VCaP (cell line): ENCODE measurements around the gene EFHC1.
"Not testable (repeated sequence)": the region's sequence is repeated elsewhere in the genome, so short reads cannot be mapped to it uniquely, and the experiment has no call there.

Source experiments
- H3K27ac ChIP-seq: fragments of 450-650 bp; 2 replicates; pipeline ENCODE4 v1.5.1; 2017
- TF ChIP-seq, protein P1 (sequence below): fragments of 450-650 bp; conservative IDR thresholded peaks from 2 replicates; pipeline ENCODE4 v1.5.1; 2017; ENCODE audit warnings: mild to moderate bottlenecking, moderate library complexity

The EFHC1 gene

GRCh38 chr6:52438926-52439325, 18.8 kb downstream of the EFHC1 start:
- H3K27ac ChIP-seq, result no peak overlapping the region
- TF ChIP-seq, protein P1, sequence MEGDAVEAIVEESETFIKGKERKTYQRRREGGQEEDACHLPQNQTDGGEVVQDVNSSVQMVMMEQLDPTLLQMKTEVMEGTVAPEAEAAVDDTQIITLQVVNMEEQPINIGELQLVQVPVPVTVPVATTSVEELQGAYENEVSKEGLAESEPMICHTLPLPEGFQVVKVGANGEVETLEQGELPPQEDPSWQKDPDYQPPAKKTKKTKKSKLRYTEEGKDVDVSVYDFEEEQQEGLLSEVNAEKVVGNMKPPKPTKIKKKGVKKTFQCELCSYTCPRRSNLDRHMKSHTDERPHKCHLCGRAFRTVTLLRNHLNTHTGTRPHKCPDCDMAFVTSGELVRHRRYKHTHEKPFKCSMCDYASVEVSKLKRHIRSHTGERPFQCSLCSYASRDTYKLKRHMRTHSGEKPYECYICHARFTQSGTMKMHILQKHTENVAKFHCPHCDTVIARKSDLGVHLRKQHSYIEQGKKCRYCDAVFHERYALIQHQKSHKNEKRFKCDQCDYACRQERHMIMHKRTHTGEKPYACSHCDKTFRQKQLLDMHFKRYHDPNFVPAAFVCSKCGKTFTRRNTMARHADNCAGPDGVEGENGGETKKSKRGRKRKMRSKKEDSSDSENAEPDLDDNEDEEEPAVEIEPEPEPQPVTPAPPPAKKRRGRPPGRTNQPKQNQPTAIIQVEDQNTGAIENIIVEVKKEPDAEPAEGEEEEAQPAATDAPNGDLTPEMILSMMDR, result no peak

DNA sequence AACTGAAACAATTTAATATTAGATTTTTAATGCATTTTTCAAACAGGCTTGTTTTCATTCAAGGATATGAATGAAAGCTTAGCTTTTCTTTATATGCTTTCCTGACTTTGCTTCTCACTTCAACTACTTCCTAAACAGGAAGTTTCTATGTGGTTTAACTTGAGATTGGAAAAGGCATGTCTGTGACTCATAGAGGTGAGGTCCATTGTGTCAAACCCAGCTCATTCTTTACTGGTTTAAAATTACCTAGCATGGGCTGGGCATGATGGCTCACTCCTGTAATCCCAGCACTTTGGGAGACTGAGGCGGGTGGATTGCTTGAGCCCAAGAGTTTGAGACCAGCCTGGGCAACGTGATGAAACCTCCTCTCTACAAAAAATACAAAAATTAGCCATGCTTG, 34.4 kb downstream of the EFHC1 start:
- no peak overlapping the region for H3K27ac ChIP-seq

DNA sequence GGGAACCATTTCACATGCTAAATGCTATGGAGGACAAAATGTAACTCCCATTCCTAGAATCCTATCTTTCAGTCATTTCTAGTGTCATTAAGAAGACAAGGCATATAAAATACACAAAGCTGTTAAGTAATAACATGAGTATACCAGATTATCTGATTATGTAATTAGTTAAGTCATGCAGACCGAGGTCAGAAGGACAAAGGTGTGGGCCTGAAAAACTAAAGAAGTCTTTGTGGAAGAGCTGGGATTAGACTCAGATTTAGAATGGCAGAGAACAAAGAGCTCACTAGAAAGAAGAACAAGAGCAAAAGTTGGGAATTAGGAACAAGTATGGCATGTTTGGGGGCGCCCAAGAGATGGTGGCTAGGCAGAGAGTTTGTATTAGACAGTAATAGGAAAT, 37.0 kb downstream of the EFHC1 start:
- H3K27ac ChIP-seq, result no peak overlapping the region
- TF ChIP-seq, protein P1, result no peak

More for the DNA sequence above, 34.4 kb downstream of the EFHC1 start:
- TF ChIP-seq, protein P1, result no peak

GRCh38 chr6:52461194-52461593, 41.1 kb downstream of the EFHC1 start:
- H3K27ac ChIP-seq, result not testable (repeated sequence)

GRCh38 chr6:52474173-52474572, 54.0 kb downstream of the EFHC1 start:
- TF ChIP-seq, protein P1, result no peak
- H3K27ac ChIP-seq, result no peak overlapping the region

- TF ChIP-seq, protein P1, result no peak
Observed at GRCh38 chr6:52475307-52475706, 55.2 kb downstream of the EFHC1 start.

GRCh38 chr6:52482903-52483670, 62.9 kb downstream of the EFHC1 start:
- TF ChIP-seq, protein P1, result no peak
- H3K27ac ChIP-seq, result no peak overlapping the region

More at GRCh38 chr6:52475307-52475706, 55.2 kb downstream of the EFHC1 start:
- H3K27ac ChIP-seq, result no peak overlapping the region

DNA sequence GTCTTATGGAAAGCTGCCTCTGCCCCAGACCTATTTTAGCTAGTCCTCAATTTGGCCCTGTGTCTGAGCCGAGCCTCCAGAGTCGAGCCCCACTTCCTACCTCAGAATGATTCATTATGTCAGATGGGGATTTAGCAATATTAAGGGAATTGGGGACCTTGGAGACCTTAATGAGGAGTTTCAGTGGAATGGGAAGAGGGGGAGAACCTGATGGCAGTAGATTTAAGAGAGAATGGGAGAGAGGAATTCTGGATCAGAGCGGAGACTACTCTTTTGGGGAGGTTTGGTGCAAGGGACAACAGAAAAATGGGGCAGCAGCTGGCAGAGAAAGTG, 63.5 kb downstream of the EFHC1 start:
- no peak overlapping the region for H3K27ac ChIP-seq
- TF ChIP-seq, protein P1, result no peak
